HEK293 (cell line): ENCODE results near the gene LDLRAD4.

Experiments used
- CTCF ChIA-PET: fragments of 350-600 bp; formaldehyde crosslinking; extraction: SDS; loops from one replicate; lab custom pipeline; 2021; ENCODE audit warnings: antibody characterized with exemption; lab: Yijun Ruan, JAX
- POLR2A ChIA-PET: fragments of 300-600 bp; formaldehyde crosslinking; extraction: SDS; loops from one replicate; lab custom pipeline; 2020; ENCODE audit warnings: antibody characterized with exemption, inconsistent platforms; lab: Yijun Ruan, JAX
- H3K27ac ChIP-seq: fragments of 200-500 bp; sonication (Bioruptor generic); 2 replicates; pipeline ENCODE4 v1.5.1; 2014; ENCODE audit warnings: low read depth, low read length, control low read depth, inconsistent platforms; ENCODE audit errors: extremely low read depth
- H3K36me3 ChIP-seq, 2 experiments: fragments of 200-500 bp in 1 of 2; sonication (Bioruptor generic) in 1 of 2; 1 replicate in 1 of 2; 2 replicates in 1 of 2; pipeline ENCODE4 v1.5.1; 2014 to 2017; ENCODE audit warnings: inconsistent platforms in 2 of 2, low read length in 2 of 2; ENCODE audit not compliant: control insufficient read depth in 2 of 2, insufficient read depth in 1 of 2
- H3K4me1 ChIP-seq: fragments of 200-500 bp; sonication (Bioruptor generic); 2 replicates; pipeline ENCODE4 v1.5.1; 2014; ENCODE audit warnings: mild to moderate bottlenecking, low read length, inconsistent platforms; ENCODE audit not compliant: control insufficient read depth, insufficient read depth
- H3K4me3 ChIP-seq: 2 replicates; pipeline ENCODE4 v1.5.1; 2011; ENCODE audit warnings: low read depth, mild to moderate bottlenecking, control low read depth, low read length, moderate library complexity
- H3K9me3 ChIP-seq: fragments of 200-500 bp; sonication (Bioruptor generic); 2 replicates; pipeline ENCODE4 v1.5.1; 2014; ENCODE audit warnings: low read depth, low read length, inconsistent platforms; ENCODE audit not compliant: control insufficient read depth, insufficient read depth
- HOXA7 ChIP-seq: sonication (generic); formaldehyde crosslinking; IDR thresholded peaks from 2 replicates; pipeline ENCODE4 v1.8.1; 2022; ENCODE audit warnings: missing genetic modification reagents, borderline replicate concordance
- HOXD13 ChIP-seq: sonication (generic); formaldehyde crosslinking; IDR thresholded peaks from 2 replicates; pipeline ENCODE4 v1.8.0; 2022; ENCODE audit warnings: missing genetic modification reagents, borderline replicate concordance
- KLF10 ChIP-seq: fragments of 450-650 bp; IDR thresholded peaks from 2 replicates; pipeline ENCODE4 v1.5.1; 2018; ENCODE audit warnings: missing biosample characterization, mild to moderate bottlenecking, missing genetic modification characterization
- PRDM1 ChIP-seq: fragments of 450-650 bp; formaldehyde crosslinking; IDR thresholded peaks from 2 replicates; pipeline ENCODE4; 2016; ENCODE audit warnings: missing biosample characterization, missing genetic modification characterization
- PRDM2 ChIP-seq: fragments of 450-650 bp; formaldehyde crosslinking; IDR thresholded peaks from 2 replicates; pipeline ENCODE4 v1.5.1; 2016; ENCODE audit warnings: missing biosample characterization, missing genetic modification characterization, borderline replicate concordance
- SCRT1 ChIP-seq: fragments of 450-650 bp; formaldehyde crosslinking; IDR thresholded peaks from 2 replicates; pipeline ENCODE4 v1.5.1; 2016; ENCODE audit warnings: missing biosample characterization, missing genetic modification characterization, borderline replicate concordance
- YY2 ChIP-seq: fragments of 450-650 bp; formaldehyde crosslinking; IDR thresholded peaks from 2 replicates; pipeline ENCODE4 v1.5.1; 2016; ENCODE audit warnings: missing biosample characterization, missing genetic modification characterization
- ZIC2 ChIP-seq: fragments of 450-650 bp; formaldehyde crosslinking; IDR thresholded peaks from 2 replicates; pipeline ENCODE4 v1.5.1; 2016; ENCODE audit warnings: missing biosample characterization, missing genetic modification characterization
- ZNF133 ChIP-seq: fragments of 450-650 bp; formaldehyde crosslinking; IDR thresholded peaks from 2 replicates; pipeline ENCODE4 v1.5.1; 2016; ENCODE audit warnings: missing biosample characterization, missing genetic modification characterization
- ZNF138 ChIP-seq: fragments of 450-650 bp; formaldehyde crosslinking; IDR thresholded peaks from 2 replicates; pipeline ENCODE4 v1.5.1; 2016; ENCODE audit warnings: missing biosample characterization, missing genetic modification characterization, borderline replicate concordance
- ZNF16 ChIP-seq: fragments of 450-650 bp; formaldehyde crosslinking; IDR thresholded peaks from 2 replicates; pipeline ENCODE4 v1.5.1; 2016; ENCODE audit warnings: low read depth, missing biosample characterization, missing genetic modification characterization
- ZNF202 ChIP-seq: fragments of 450-650 bp; formaldehyde crosslinking; IDR thresholded peaks from 2 replicates; pipeline ENCODE4 v1.5.1; 2016; ENCODE audit warnings: missing biosample characterization, missing genetic modification characterization, borderline replicate concordance
- ZNF221 ChIP-seq: fragments of 450-650 bp; formaldehyde crosslinking; IDR thresholded peaks from 2 replicates; pipeline ENCODE4 v1.5.1; 2017; ENCODE audit warnings: missing biosample characterization, missing genetic modification characterization, borderline replicate concordance
- ZNF26 ChIP-seq: fragments of 450-650 bp; formaldehyde crosslinking; IDR thresholded peaks from 2 replicates; pipeline ENCODE4 v1.5.1; 2016; ENCODE audit warnings: missing biosample characterization, missing genetic modification characterization
- ZNF37A ChIP-seq: fragments of 450-650 bp; IDR thresholded peaks from 2 replicates; pipeline ENCODE4 v1.5.1; 2018; ENCODE audit warnings: missing biosample characterization, missing genetic modification characterization
- ZNF488 ChIP-seq: fragments of 450-650 bp; formaldehyde crosslinking; IDR thresholded peaks from 2 replicates; pipeline ENCODE4 v1.5.1; 2016; ENCODE audit warnings: missing biosample characterization, missing genetic modification characterization
- ZNF513 ChIP-seq: fragments of 450-650 bp; IDR thresholded peaks from 2 replicates; pipeline ENCODE4 v1.5.1; 2018; ENCODE audit warnings: missing biosample characterization, missing genetic modification characterization
- ZNF558 ChIP-seq: fragments of 450-650 bp; formaldehyde crosslinking; IDR thresholded peaks from 2 replicates; pipeline ENCODE4 v1.5.1; 2016; ENCODE audit warnings: missing biosample characterization, missing genetic modification characterization
- ZNF704 ChIP-seq: fragments of 450-650 bp; formaldehyde crosslinking; IDR thresholded peaks from 2 replicates; pipeline ENCODE4 v1.5.1; 2016; ENCODE audit warnings: missing biosample characterization, missing genetic modification characterization
- ZNF707 ChIP-seq: fragments of 450-650 bp; formaldehyde crosslinking; IDR thresholded peaks from 2 replicates; pipeline ENCODE4 v1.5.1; 2016; ENCODE audit warnings: missing biosample characterization, missing genetic modification characterization
- ZNF76 ChIP-seq: fragments of 450-650 bp; formaldehyde crosslinking; IDR thresholded peaks from 2 replicates; pipeline ENCODE4; 2016; ENCODE audit warnings: low read depth, missing biosample characterization, missing genetic modification characterization, borderline replicate concordance
- ZNF792 ChIP-seq: fragments of 450-650 bp; formaldehyde crosslinking; IDR thresholded peaks from 2 replicates; pipeline ENCODE4 v1.5.1; 2016; ENCODE audit warnings: missing biosample characterization, missing genetic modification characterization
- ZSCAN23 ChIP-seq: fragments of 450-650 bp; formaldehyde crosslinking; IDR thresholded peaks from 2 replicates; pipeline ENCODE4 v1.5.1; 2016; ENCODE audit warnings: missing biosample characterization, missing genetic modification characterization
- ZSCAN5A ChIP-seq: fragments of 450-650 bp; formaldehyde crosslinking; IDR thresholded peaks from 2 replicates; pipeline ENCODE4 v1.5.1; 2016; ENCODE audit warnings: missing biosample characterization, missing genetic modification characterization

The LDLRAD4 gene

GRCh38 chr18:13272416-13272815 is 53.9 kb downstream of the LDLRAD4 start:
- no peaks in the 10 kb centered on the region for H3K9me3 ChIP-seq
- no peak overlapping the region for H3K4me3 ChIP-seq
- CTCF ChIA-PET: interaction anchor here (0.7 kb wide), 1 partner anchor 19 kb away, joined by 3 read pairs; no protein-coding TSS in a partner anchor
- no peaks in the 10 kb centered on the region for H3K36me3 ChIP-seq
- peaks cover 5% of the 10 kb centered on the region for H3K4me1 ChIP-seq
- TF ChIP-seq ZNF558 (tag by site-specific recombination): no peak
- no peak for TF ChIP-seq HOXA7 (CRISPR knock-in tag)
- TF ChIP-seq ZNF37A (tag by site-specific recombination): no peak
- TF ChIP-seq PRDM1: no peak
- no peak for TF ChIP-seq ZNF76
- TF ChIP-seq ZSCAN5A (tag by site-specific recombination): no peak
- TF ChIP-seq ZNF792: no peak
- no peak overlapping the region for H3K27ac ChIP-seq
- POLR2A ChIA-PET: interaction anchor here (0.7 kb wide), 1 partner anchor 232 kb away, joined by 9 read pairs; no protein-coding TSS in a partner anchor

- no peaks in the 10 kb centered on the region for H3K36me3 ChIP-seq
- no peak overlapping the region for H3K4me3 ChIP-seq
- H3K4me1 ChIP-seq: no peaks in the 10 kb centered on the region
- no peaks in the 10 kb centered on the region for H3K9me3 ChIP-seq
- H3K27ac ChIP-seq: no peak overlapping the region
- ChIA-PET CTCF (interaction anchor here (0.6 kb wide), 1 partner anchor 434 kb away, joined by 5 read pairs; no protein-coding TSS in a partner anchor), POLR2A (no interaction called here)
- TF ChIP-seq ZSCAN23 (tag by site-specific recombination) (no peak), HOXD13 (CRISPR knock-in tag) (no peak), ZNF513 (no peak), ZNF704 (tag by site-specific recombination) (no peak), ZNF16 (tag by site-specific recombination) (no peak), ZNF221 (tag by site-specific recombination) (no peak), ZNF707 (tag by site-specific recombination) (no peak), ZNF202 (tag by site-specific recombination) (no peak), ZNF26 (tag by site-specific recombination) (no peak), ZNF138 (tag by site-specific recombination) (no peak), YY2 (tag by site-specific recombination) (no peak), ZNF133 (tag by site-specific recombination) (no peak), PRDM2 (tag by site-specific recombination) (no peak), SCRT1 (tag by site-specific recombination) (no peak), KLF10 (tag by site-specific recombination) (no peak), ZIC2 (tag by site-specific recombination) (no peak), ZNF488 (tag by site-specific recombination) (no peak)
Observed at GRCh38 chr18:13273800-13274199, 55.2 kb downstream of the LDLRAD4 start.
